GM23248 (cell line): ENCODE measurements around the gene SMYD3.

Experiments
- EZH2 ChIP-seq: fragments of 200-600 bp; sonication (generic); IDR thresholded peaks from 2 replicates; pipeline ENCODE4 v1.6.1; 2018; ENCODE audit warnings: antibody characterized with exemption, mild to moderate bottlenecking; ENCODE audit not compliant: insufficient read depth, poor library complexity, severe bottlenecking
- EZH2phosphoT487 ChIP-seq: fragments of 200-600 bp; sonication (generic); IDR thresholded peaks from 2 replicates; pipeline ENCODE4 v1.6.1; 2018; ENCODE audit warnings: antibody characterized with exemption, moderate library complexity, mild to moderate bottlenecking, low read depth; ENCODE audit not compliant: insufficient read depth

DNA sequence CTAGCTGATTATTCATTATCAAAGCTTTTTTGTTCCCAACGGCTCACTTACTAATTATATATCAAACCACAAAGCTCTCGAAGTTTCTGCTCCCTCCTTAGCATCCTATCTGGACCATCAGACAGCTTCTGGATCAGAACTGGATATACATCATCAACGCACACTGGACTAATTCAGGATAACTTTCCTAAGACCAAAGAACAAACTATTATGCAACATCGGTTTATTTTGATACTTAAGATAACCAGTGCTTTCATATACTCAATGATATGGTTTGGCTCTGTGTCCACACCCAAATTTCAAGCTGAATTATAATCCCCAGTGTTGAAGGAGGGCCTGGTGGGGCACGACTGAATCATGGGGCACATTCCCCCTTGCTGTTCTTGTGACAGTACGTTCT is 110.8 kb downstream of the SMYD3 start:
- no peak for TF ChIP-seq EZH2phosphoT487
- TF ChIP-seq EZH2, result no peak
